GM19328 (cell line): Measurements from ENCODE around the gene TMX4.
"Not testable (repeated sequence)": the region's sequence is repeated elsewhere in the genome, so short reads cannot be mapped to it uniquely, and the experiment has no call there.

Experiments
- ATAC-seq: cut with Tn5 transposase; IDR thresholded peaks from one replicate; pipeline ENCODE4 v1.9.1; 2021; ENCODE audit warnings: mild to moderate bottlenecking, moderate library complexity; ENCODE audit not compliant: unreplicated experiment

TMX4 gene

GRCh38 chr20:7974785-7975435 is 44.7 kb downstream of the TMX4 start:
- ATAC-seq, result no peak

DNA sequence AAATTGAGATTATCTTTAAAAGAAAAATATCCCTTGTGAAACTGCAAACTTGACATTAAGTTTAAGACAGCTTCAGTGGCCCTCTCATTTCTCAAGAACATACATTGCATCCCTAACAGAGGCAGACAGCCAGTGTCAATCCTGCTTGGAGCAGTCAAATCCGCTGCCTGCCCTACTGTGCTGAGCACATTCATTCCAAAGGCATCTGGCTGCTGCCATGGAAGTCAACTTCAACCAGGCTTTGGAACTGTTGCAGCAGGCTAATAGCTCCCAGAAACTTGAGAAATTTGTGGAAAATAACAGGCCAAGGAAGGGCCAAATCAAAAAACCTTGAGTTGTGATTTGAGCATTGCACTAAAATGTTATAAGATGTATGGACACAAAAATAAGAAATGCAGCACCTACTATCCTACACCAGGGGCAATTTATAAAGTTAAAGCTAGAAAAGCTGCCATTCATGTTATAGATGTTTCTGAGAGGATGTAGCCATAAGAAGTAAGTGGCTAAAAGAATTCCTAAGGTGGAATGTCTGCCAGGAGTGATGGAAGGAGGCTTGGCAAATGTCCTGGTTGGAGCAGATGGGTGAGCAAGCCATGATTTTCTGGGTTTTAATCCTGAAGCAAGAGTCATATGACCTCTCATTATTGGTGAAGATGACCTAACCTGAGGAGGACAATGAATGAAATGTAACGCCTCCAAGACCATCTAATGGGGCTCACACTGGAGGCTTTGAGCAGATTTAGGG is 47.9 kb downstream of the TMX4 start:
- ATAC-seq, result no peak

DNA sequence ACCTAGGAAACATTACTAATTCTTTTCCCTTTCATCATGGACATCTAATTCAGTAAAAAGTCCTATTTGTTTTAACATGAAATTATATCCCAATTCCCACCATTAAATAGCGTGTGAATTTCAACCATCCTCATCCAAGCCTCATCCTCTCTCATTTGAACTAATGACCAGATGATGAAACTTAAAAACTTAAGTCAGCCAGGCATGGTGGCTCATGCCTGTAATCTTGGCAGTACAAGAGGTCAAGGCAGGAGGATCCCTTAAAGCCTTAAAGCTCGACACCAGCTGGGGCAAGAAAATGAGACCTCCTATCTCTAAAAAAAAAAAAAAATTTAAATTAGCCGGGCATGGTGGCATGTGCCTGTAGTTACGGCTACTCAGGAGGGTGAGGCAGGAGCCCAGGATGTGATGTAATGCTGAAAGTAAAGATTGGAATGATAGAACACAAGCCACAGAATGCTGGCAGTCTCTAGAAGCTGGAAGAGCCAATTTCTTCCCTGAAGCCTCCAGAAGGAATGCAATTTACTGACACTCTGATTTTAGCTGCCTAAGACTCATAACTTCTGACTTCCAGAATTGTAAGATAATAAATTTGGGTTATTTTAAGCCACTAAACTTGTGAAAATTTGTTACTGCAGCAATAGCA is 52.2 kb downstream of the TMX4 start:
- no peak for ATAC-seq

DNA sequence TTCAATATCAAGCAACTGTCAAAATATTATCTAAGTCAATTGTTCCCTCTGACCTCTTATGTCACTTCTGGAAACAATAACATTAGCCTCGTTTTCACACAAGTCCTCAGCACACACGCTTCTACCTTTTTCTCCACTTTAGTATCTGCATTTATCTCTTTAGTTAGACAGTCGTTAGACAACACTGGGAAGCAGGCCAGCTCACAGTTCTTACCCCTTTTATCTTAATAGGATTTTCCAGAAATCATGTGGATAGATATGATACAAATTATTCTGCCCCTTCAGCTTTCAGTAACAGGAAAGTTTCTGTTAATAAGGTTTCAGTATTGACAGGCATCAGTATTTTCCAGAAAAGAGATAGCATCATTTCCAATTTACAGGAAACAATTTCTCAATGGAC is 53.4 kb downstream of the TMX4 start:
- ATAC-seq, result no peak

- ATAC-seq, result no peak
These were observed 60.1 kb downstream of the TMX4 start for GRCh38 chr20:7959484-7959883.

DNA sequence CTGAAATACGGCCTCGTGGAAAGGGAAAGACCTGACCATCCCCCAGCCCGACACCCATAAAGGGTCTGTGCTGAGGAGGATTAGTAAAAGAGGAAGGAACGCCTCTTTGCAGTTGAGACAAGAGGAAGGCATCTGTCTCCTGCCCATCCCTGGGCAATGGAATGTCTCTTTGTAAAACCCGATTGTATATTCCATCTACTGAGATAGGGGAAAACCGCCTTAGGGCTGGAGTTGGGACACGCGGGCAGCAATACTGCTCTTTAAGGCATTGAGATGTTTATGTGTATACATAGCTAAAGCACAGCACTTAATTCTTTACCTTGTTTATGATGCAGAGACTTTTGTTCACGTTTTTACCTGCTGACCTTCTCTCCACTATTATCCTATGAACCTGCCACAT is 63.0 kb downstream of the TMX4 start:
- ATAC-seq, result not testable (repeated sequence)

DNA sequence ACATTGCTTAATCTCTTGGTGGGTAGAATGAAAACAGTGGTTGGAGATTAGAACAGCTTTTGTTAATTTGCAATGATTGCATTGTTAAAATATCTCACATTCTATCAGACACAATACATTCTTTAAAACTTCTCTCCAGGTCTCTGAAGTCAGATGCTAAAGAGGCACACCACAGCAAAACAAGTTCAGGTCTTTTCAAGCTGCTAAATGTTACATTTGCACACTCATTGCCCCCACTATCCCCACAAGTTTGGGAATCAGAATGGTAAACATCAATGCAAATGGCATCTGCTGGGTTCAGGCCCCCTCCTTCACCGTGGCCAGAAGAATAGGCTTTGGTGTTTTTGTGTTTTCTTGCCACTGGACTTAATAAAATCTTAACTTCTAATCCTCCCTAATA is 69.2 kb downstream of the TMX4 start:
- no peak for ATAC-seq

DNA sequence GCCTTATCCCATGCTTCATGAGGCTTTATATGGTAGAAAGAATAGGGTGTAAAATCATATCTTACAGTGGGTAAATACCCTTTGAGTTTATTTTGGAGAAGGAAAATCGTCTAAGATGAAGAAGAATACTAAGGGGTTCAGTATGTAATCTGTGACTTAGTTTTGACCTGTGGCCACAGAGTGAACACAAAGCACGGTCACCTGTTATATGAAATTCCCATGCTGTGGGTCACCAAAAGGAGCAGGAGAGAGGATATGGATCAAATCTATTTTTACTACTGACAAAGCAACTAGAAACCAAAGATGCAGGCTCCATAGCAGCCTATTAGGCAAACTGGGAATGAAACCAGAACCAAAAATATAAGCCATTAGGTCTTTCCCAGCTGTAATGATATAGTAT is 75.7 kb downstream of the TMX4 start:
- no peak for ATAC-seq

DNA sequence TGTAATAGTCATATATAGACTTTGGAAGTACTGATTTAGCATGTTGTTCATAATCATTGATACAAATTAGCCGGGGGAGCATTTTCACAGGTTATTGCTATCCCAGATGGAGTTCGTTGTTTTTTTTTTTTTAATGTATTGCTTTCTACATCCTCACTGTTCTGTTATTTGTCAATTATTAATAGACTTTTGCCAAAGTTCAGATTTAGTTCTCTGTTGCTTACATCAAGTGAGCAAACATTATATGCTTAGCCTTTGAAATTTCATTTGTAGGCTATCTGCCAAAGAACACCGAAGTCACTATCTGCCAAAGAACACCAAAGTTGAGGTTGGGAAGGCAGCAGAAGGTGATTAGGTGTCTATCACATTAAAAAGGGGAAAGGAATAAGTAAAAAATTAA is 79.2 kb downstream of the TMX4 start, which contains the start of gene HAO1:
TSS of gene HAO1 (minus strand) at position 118 of the 400 bp plus-strand sequence. CDS start at position 82, 36 bp downstream.
- ATAC-seq, result no peak

DNA sequence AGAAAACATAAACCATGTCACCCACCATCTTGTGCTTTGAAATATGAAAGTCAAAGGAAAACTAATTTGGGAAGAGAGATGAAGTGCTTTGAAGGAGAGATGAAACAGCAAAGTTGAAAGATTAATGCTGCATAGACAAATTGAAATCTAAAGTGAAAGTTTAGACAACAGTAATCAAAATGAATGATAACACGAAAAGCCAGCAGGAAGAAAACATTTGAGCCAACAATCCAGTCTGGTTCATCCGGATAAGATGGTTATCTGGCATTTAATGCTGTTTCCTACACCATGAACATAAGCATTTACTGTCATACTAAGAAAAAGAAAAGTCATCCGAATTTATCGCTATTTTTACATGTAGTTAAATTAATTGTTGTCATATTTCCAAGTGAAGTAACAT is 79.9 kb downstream of the TMX4 start:
- ATAC-seq, result no peak

DNA sequence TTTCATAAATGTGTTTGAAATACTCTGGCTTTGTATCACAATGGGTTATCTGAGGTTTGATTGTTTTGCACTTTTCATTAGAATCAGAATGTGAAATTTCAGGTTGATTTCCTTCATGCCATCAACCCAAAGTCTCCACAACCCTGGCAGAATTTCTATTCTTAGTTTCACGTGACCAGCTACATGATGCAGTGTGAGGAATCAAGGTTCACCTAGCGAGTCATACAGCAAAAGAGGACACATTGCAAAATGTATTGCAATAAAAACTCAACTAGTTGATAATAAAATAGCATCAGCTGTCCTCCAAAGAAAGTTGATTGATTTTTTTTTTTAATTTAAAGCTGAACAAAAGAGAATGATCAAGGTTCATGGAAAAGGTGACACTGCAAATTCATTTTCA is 81.5 kb downstream of the TMX4 start:
- ATAC-seq, result no peak

DNA sequence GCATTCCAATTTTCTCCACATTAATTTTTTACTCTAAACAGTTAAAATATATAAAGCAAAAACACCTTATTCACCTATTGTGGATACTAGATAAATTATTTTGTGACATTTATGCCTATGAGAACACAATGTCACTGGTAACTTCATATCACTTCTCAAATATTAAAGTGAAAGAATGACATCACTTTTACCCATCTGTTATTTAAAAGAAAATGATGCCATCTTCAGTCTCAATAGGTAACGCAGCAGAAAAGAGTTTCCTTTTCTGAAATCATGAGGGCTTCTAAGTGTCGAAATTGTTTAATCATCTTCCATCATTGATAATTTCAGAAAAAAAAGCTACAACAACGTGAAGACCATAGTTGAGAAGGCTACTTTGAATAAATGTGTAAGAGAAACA is 82.2 kb downstream of the TMX4 start:
- no peak for ATAC-seq

- ATAC-seq, result no peak
These were observed 84.5 kb downstream of the TMX4 start for GRCh38 chr20:7935027-7935551.

DNA sequence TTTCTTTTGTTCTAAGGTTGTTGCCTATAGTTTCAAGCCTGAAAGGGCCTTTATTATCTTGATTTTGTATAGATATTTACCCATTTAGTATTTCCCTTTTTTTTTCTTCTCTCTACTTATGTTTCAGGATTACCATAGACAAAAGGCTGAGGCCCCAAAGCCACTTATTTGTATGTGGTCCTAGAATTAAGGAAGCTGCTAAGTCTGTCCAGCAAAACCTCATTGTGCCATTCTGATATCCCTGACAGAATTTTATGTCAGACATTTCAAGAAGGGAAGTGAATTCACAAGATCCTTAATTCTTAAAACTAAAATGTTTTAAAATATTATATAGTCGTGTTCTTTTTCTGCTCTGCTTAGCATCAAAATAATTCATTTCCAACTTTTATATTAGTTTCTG is 86.2 kb downstream of the TMX4 start:
- no peak for ATAC-seq

- ATAC-seq, result no peak
These were observed 89.2 kb downstream of the TMX4 start for GRCh38 chr20:7930343-7930742.
